22Rv1 (cell line): ENCODE data around the gene IFT80.

Source experiments
- ZFX ChIP-seq: fragments of 450-650 bp; IDR thresholded peaks from 2 replicates; pipeline ENCODE4 v1.6.1; 2017; ENCODE audit warnings: antibody characterized with exemption, borderline replicate concordance
- TF ChIP-seq, protein P1 (sequence below): fragments of 450-650 bp; IDR thresholded peaks from 2 replicates; pipeline ENCODE4 v1.5.1; 2017; ENCODE audit warnings: mild to moderate bottlenecking

DNA sequence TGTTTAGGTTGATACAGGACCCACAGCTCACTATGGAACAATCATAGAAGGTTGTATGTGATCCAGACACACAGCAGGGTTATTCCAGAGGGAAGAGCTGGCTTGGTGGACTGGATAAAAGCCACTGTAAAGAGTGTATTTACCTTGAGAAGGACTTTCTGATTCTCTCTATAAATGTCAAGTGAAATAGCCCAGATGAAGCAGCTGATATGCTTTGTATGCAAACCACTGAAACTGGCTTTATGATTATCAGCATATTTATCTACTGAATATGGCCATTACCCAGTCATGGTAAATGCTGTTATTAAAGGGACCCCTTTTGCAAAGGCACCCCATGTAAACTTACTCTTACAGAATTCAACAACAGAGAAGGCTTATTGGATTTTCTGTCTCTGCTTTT is 145.7 kb downstream of the IFT80 start:
- TF ChIP-seq, protein P1, sequence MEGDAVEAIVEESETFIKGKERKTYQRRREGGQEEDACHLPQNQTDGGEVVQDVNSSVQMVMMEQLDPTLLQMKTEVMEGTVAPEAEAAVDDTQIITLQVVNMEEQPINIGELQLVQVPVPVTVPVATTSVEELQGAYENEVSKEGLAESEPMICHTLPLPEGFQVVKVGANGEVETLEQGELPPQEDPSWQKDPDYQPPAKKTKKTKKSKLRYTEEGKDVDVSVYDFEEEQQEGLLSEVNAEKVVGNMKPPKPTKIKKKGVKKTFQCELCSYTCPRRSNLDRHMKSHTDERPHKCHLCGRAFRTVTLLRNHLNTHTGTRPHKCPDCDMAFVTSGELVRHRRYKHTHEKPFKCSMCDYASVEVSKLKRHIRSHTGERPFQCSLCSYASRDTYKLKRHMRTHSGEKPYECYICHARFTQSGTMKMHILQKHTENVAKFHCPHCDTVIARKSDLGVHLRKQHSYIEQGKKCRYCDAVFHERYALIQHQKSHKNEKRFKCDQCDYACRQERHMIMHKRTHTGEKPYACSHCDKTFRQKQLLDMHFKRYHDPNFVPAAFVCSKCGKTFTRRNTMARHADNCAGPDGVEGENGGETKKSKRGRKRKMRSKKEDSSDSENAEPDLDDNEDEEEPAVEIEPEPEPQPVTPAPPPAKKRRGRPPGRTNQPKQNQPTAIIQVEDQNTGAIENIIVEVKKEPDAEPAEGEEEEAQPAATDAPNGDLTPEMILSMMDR, result no peak
- TF ChIP-seq ZFX, result no peak
